Activated T-cell treated with anti-CD3 and anti-CD28 coated beads, Interleukin-2, amount 50 U/mL, for 4 hours (primary cell): ENCODE data around the gene CLIP1. TPM values are rescaled to one million over a fixed set of nuclear protein-coding genes. Genes with fewer than 3 reads are reported as not detected.
A peak's percentile ranks its signal among the peaks of the same experiment; 100 is the strongest.
"Not testable (repeated sequence)": the region's sequence is repeated elsewhere in the genome, so short reads cannot be mapped to it uniquely, and the experiment has no call there.

Source experiments
- ATAC-seq, 2 donors: fragments of 200-7000 bp; cut with Tn5 transposase; one replicate each; pipeline ENCODE4 v1.10.0; 2021
- DNase-seq: peaks from one replicate; pipeline ENCODE4 v3.0.0-alpha.2; 2020
- H3K27me3 Mint-ChIP-seq: one replicate; pipeline ENCODE4 v1.8.0; 2021; ENCODE audit warnings: low read depth, mixed read lengths
- H3K36me3 Mint-ChIP-seq: one replicate; pipeline ENCODE4 v1.8.0; 2022; ENCODE audit warnings: mixed read lengths; ENCODE audit not compliant: insufficient read depth
- H3K4me1 Mint-ChIP-seq: one replicate; pipeline ENCODE4 v1.8.0; 2021; ENCODE audit warnings: low read depth, mixed read lengths
- H3K4me3 Mint-ChIP-seq: one replicate; pipeline ENCODE4 v1.8.0; 2021; ENCODE audit warnings: mild to moderate bottlenecking, moderate library complexity, mixed read lengths
- H3K9me3 Mint-ChIP-seq: one replicate; pipeline ENCODE4 v1.8.0; 2021; ENCODE audit warnings: mixed read lengths
- total RNA-seq, 3 donors: library from RNA; stranded (reverse); gene quantifications; one replicate each; pipeline ENCODE4 v1.2.1, GENCODE V29; 2021

CLIP1 gene
- total RNA-seq, 3 donors from 2014 or later = 52.6 to 61.1 (median 53.1) TPM

DNA sequence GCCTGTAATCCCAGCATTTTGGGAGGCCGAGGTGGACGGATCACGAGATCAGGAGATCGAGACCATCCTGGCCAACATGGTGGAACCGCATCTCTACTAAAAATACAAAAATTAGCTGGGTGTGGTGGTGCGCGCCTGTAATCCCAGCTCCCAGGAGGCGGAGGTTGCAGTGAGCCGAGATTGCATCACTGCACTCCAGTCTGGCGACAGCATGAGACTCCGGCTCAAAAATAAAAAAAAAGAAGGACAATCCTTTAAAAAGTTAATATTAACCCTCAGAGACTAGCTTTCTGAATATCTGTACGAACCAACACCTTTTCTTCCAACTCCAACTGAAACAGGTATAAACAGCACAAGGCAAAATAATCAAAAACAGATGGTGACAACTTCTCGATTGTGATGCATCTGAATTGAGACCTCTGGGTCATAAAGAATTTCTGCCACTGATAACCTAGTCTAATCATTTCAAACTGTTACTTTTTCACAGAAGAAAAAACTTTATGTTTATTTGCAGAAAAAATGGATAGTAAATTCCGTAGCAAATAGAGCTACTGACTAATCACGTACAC lies 27.8 kb downstream of the CLIP1 start:
- H3K27me3 Mint-ChIP-seq = no peaks in the 10 kb centered on the region
- H3K36me3 Mint-ChIP-seq = peaks cover 9% of the 10 kb centered on the region
- DNase-seq (no peak), ATAC-seq (no peak)
- H3K4me3 Mint-ChIP-seq = no peak overlapping the region
- no peaks in the 10 kb centered on the region for H3K9me3 Mint-ChIP-seq
- peaks cover 43% of the 10 kb centered on the region for H3K4me1 Mint-ChIP-seq

DNA sequence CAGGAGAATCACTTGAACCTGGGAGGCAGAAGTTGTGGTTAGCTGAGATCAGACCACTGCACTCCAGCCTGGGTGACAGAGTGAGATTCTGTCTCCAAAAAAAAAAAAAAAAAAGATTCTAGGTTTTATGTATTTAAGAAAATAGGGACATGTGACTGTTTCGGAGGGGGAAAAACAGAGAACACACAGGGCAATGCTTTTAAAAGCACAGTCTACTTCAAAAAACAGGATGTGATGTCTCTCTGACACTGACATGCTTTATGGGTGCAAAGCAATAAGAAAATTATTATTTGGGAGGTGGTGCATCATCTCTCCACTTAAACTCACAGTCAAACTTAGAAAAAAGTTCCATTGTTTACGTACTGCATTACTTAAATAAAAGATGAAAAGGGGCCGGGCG lies 28.7 kb downstream of the CLIP1 start:
- peaks cover 37% of the 10 kb centered on the region for H3K4me1 Mint-ChIP-seq
- no peaks in the 10 kb centered on the region for H3K27me3 Mint-ChIP-seq
- DNase-seq = no peak
- no peak for ATAC-seq
- H3K4me3 Mint-ChIP-seq = no peak overlapping the region
- H3K36me3 Mint-ChIP-seq = peaks cover 9% of the 10 kb centered on the region
- no peaks in the 10 kb centered on the region for H3K9me3 Mint-ChIP-seq

GRCh38 chr12:122392411-122392810 lies 30.1 kb downstream of the CLIP1 start:
- no peak for DNase-seq
- no peak for ATAC-seq
- peaks cover 10% of the 10 kb centered on the region for H3K36me3 Mint-ChIP-seq
- peaks cover 38% of the 10 kb centered on the region for H3K4me1 Mint-ChIP-seq
- H3K27me3 Mint-ChIP-seq = no peaks in the 10 kb centered on the region
- H3K9me3 Mint-ChIP-seq = no peaks in the 10 kb centered on the region
- H3K4me3 Mint-ChIP-seq = no peak overlapping the region

GRCh38 chr12:122389677-122390076 lies 32.8 kb downstream of the CLIP1 start:
- no peak for ATAC-seq
- no peaks in the 10 kb centered on the region for H3K9me3 Mint-ChIP-seq
- peaks cover 31% of the 10 kb centered on the region for H3K4me1 Mint-ChIP-seq
- peaks cover 7% of the 10 kb centered on the region for H3K36me3 Mint-ChIP-seq
- H3K27me3 Mint-ChIP-seq = no peaks in the 10 kb centered on the region
- no peak for DNase-seq
- H3K4me3 Mint-ChIP-seq = no peak overlapping the region

DNA sequence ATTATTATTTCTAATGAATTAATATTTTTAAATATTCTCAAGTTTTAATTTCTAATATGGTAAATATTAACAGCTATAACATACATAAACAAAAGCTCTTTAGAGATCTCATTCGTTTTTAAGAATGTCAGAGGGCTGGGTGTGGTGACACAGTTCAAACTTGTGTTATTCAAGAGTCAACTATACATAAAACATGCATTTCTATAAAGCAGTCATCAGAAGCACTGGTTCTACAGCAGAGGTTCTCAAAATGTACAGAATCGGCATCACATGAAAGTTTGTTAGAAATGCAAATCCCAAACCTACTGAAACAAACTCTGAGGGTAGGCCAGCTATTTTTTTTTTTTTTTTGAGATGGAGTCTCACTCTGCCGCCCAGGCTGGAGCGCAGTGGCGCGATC lies 34.6 kb downstream of the CLIP1 start:
- no peak for DNase-seq
- no peak for ATAC-seq

DNA sequence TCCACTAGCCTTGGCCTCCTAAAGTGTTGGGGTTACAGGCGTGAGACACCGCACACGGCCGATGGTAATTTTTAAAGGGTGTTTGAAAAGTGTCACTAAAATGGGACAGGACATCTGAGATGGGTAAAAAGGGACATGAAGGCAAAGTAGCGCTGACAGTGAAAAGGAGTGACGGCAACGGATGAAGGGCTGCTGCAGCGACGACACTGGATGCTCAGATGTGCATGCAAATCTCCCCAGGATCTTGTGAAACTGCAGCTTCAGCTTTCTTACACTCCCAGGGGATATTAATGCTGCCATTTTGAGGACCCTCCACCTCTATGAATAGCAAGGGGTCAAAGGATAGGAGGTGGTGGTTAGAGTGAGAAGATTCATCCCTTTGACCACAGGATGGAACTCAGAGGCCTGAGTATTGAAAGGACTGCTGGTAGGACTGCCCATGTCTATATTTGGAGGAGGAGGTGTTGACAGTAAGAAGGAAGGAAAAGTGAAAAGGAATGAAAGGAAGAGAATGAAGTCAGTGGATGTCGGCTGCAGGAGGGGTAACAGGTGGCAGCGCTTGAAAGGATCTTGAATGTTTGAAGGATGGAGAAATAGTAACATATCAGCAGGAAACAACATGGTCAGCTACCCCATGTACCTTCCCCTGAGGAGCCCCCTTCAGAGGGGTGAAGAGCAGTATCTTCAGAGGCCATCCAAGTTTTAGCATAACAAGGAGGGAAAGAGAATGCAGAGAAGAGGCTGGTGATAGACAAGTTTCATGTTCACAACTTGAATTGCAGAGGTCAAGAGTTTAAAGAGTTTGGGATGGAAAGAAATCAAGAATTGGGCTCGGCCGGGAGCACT lies 37.1 kb downstream of the CLIP1 start:
- Mint-ChIP-seq H3K4me1 (peaks cover 12% of the 10 kb centered on the region), H3K27me3 (no peaks in the 10 kb centered on the region), H3K9me3 (no peaks in the 10 kb centered on the region), H3K4me3 (no peak overlapping the region), H3K36me3 (peaks cover 10% of the 10 kb centered on the region)
- ATAC-seq (no peak), DNase-seq (no peak)

More for the DNA sequence above, 34.6 kb downstream of the CLIP1 start:
- peaks cover 7% of the 10 kb centered on the region for H3K36me3 Mint-ChIP-seq
- peaks cover 18% of the 10 kb centered on the region for H3K4me1 Mint-ChIP-seq
- no peaks in the 10 kb centered on the region for H3K27me3 Mint-ChIP-seq
- no peaks in the 10 kb centered on the region for H3K9me3 Mint-ChIP-seq
- H3K4me3 Mint-ChIP-seq = no peak overlapping the region

DNA sequence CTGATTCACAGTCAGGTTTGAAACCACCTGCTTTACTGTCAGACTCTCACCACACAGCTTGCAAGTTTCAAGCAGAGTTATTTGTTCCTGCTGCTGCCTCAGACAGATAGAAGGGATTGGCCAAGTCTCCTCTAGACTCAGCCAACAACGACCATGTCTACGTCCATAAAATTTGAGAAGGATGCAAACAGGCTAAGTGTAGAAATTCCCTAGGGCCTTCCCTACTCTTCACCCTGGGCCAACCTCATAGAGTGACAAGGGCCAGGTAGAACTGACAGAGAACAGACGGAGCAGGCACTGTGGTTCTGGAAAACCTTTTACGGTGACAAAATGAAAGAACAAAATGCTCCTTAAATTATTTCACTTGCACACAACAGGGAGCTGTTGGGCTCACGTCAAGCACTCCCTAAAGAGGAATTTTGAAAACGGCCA lies 39.5 kb downstream of the CLIP1 start:
- Mint-ChIP-seq H3K9me3 (no peaks in the 10 kb centered on the region), H3K4me1 (peaks cover 9% of the 10 kb centered on the region), H3K4me3 (no peak overlapping the region), H3K27me3 (no peaks in the 10 kb centered on the region), H3K36me3 (peaks cover 12% of the 10 kb centered on the region)
- no peak for DNase-seq
- ATAC-seq = no peak

GRCh38 chr12:122381021-122381420 lies 41.4 kb downstream of the CLIP1 start:
- H3K9me3 Mint-ChIP-seq = no peaks in the 10 kb centered on the region
- H3K4me1 Mint-ChIP-seq = peaks cover 9% of the 10 kb centered on the region
- ATAC-seq (no peak), DNase-seq (no peak)
- H3K36me3 Mint-ChIP-seq = peaks cover 16% of the 10 kb centered on the region
- no peak overlapping the region for H3K4me3 Mint-ChIP-seq
- H3K27me3 Mint-ChIP-seq = no peaks in the 10 kb centered on the region

DNA sequence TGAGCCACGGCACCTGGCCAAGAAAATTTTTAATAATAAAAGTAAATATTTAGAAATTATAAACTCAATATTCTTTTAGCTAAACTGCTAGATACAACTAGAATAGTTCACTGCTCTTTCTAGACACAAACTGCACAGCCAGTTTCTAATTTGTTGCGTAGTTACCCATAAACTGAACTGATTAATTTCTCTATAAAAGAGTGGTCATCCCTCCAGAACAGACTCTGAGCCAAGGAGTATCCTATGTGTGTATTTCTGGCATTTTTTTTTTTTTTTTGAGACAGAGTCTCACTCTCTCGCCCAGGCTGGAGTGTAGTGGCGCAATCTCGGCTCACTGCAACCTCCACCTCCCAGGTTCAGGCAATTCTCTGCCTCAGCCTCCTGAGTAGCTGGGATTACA lies 45.7 kb downstream of the CLIP1 start:
- not testable (repeated sequence) for H3K4me1 Mint-ChIP-seq, DNase-seq, H3K9me3 Mint-ChIP-seq, ATAC-seq, H3K27me3 Mint-ChIP-seq, H3K4me3 Mint-ChIP-seq
- H3K36me3 Mint-ChIP-seq = peaks cover 18% of the 10 kb centered on the region

GRCh38 chr12:122374707-122375106 lies 47.8 kb downstream of the CLIP1 start:
- Mint-ChIP-seq H3K4me1 (peaks cover 8% of the 10 kb centered on the region), H3K36me3 (peaks cover 19% of the 10 kb centered on the region), H3K27me3 (no peaks in the 10 kb centered on the region), H3K9me3 (no peaks in the 10 kb centered on the region), H3K4me3 (no peak overlapping the region)
- no peak for ATAC-seq
- no peak for DNase-seq

DNA sequence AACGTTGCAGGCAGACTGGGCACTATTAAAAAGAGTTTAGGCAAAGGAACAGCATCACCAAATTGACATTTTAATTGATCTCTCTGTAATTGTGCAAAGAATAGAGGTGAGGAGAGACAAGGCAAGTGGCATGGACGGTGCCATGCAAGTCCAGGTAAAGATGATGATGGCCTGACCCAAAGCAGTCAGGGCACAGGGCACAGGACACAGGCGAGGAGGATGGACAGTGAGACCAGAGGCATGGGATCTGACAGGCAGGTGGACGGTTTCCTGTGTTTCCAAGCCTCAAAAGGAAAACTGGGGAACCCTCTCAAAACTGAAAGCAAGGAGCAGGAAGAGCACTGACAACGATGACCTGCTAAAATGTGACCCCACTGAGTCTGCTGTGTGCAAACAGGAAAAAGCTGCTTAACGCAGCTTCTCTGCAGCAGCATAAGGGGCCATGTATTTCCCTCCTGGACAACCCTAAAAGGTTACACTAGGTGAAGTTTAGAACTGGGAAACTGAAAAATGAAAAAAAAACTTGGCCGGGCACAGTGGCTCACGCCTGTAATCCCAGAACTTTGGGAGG lies 50.9 kb downstream of the CLIP1 start:
- H3K4me3 Mint-ChIP-seq = no peak overlapping the region
- ATAC-seq (no peak), DNase-seq (no peak)
- no peaks in the 10 kb centered on the region for H3K9me3 Mint-ChIP-seq
- H3K27me3 Mint-ChIP-seq = no peaks in the 10 kb centered on the region
- peaks cover 14% of the 10 kb centered on the region for H3K36me3 Mint-ChIP-seq
- peaks cover 13% of the 10 kb centered on the region for H3K4me1 Mint-ChIP-seq

GRCh38 chr12:122368361-122369073 lies 54.0 kb downstream of the CLIP1 start:
- no peaks in the 10 kb centered on the region for H3K9me3 Mint-ChIP-seq
- ATAC-seq (no peak), DNase-seq (no peak)
- peaks cover 11% of the 10 kb centered on the region for H3K4me1 Mint-ChIP-seq
- H3K4me3 Mint-ChIP-seq = no peak overlapping the region
- H3K36me3 Mint-ChIP-seq = peaks cover 14% of the 10 kb centered on the region
- no peaks in the 10 kb centered on the region for H3K27me3 Mint-ChIP-seq

GRCh38 chr12:122367632-122368031 lies 54.8 kb downstream of the CLIP1 start:
- peaks cover 12% of the 10 kb centered on the region for H3K36me3 Mint-ChIP-seq
- not testable (repeated sequence) for ATAC-seq, H3K9me3 Mint-ChIP-seq, DNase-seq, H3K27me3 Mint-ChIP-seq, H3K4me3 Mint-ChIP-seq
- H3K4me1 Mint-ChIP-seq = peaks cover 11% of the 10 kb centered on the region

DNA sequence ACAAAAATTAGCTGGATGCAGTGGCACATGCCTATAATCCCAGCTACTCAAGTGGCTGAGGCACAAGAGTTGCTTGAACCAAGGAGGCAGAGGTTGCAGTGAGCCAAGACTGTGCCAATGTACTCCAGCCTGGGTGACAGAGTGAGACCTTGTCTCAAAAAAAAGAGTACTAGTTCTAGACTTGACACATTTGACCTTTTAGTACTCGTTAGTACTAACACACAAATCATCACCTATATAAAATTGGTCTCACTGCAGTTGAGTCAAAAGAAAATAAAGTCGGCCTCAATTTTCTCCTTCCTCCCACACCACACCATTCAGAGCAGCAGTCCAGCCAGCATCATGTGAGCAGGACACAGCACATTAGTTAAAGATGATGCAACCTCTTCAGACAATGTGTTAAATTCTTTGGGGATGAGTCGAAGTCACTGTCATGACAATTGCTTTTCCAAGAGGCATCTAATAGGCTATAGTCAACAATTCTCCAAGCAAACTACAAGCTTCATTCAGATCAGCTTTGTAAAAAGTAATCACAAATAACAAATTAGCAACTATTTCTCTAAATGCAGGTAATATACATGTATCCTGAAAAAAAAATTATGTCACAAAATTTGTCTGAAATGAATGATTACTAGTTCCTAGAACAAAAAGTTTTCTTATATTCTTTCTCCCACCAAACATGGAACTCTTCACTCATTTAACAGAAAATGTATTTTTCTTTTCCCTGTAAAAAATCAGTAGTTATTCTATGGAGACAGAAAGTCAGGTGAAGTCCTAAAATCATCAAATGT lies 55.6 kb downstream of the CLIP1 start:
- Mint-ChIP-seq H3K27me3 (no peaks in the 10 kb centered on the region), H3K4me1 (peaks cover 9% of the 10 kb centered on the region), H3K9me3 (no peaks in the 10 kb centered on the region), H3K4me3 (no peak overlapping the region), H3K36me3 (peaks cover 10% of the 10 kb centered on the region)
- peak in 1 of 2 donors; percentile 41 for ATAC-seq
- DNase-seq = no peak
